Measurements from ENCODE around the gene EYA2. TPM values are rescaled to one million over a fixed set of nuclear protein-coding genes. Genes with fewer than 3 reads are reported as not detected.

The EYA2 gene
- total and polyA plus RNA-seq, 2 donors (not counting 3 experiments of a cell fraction or from before 2014, with no cell fraction given), result not detected

DNA sequence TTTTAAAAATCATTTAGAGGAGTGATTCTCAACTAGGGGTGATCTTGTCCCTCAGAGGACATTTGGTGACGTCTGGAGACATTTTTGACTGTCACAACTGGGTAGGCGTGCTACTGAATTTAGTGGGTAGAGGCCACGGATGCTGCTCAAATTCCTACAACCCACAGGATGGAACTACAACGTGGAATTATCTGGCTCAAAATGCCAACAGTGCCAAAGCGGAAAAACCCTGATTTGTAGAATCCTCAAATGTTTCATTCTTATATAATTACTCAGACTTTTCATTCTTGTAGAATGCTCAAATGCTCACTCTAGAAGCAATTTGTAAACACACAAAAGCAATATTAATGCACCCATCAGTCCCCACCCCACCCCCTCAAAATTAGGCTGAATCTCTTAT lies 232.1 kb downstream of the EYA2 start:
- H3K4me3 ChIP-seq (replicated peaks in 1 of 3; ENCODE audit: insufficient read depth in 1 of 3, low read depth in 1 of 3, low read length in 3 of 3), result no peak overlapping the region
- FAIRE-seq, result no peak
- TF ChIP-seq MYC (IDR thresholded peaks at IDR 0.05; ENCODE audit: low read depth, low read length) (no peak), EZH2 (IDR thresholded peaks at IDR 0.05; ENCODE audit: borderline replicate concordance, low read depth, low read length, severe bottlenecking) (no peak), FOS (IDR thresholded peaks at IDR 0.05; ENCODE audit: borderline replicate concordance, insufficient read depth, low read length) (no peak), POLR2A (IDR thresholded peaks at IDR 0.05; ENCODE audit: low read depth, low read length) (no peak), POLR2AphosphoS5 (IDR thresholded peaks at IDR 0.05; ENCODE audit: insufficient read depth, low read depth, low read length) (no peak), GATA2 (IDR thresholded peaks at IDR 0.05; ENCODE audit: insufficient read depth, insufficient read length, low read depth, low read length) (no peak)
- TF ChIP-seq, protein P1, sequence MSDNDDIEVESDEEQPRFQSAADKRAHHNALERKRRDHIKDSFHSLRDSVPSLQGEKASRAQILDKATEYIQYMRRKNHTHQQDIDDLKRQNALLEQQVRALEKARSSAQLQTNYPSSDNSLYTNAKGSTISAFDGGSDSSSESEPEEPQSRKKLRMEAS (IDR thresholded peaks at IDR 0.05; ENCODE audit: insufficient read depth, insufficient read length), result no peak
- TF ChIP-seq, protein P2, sequence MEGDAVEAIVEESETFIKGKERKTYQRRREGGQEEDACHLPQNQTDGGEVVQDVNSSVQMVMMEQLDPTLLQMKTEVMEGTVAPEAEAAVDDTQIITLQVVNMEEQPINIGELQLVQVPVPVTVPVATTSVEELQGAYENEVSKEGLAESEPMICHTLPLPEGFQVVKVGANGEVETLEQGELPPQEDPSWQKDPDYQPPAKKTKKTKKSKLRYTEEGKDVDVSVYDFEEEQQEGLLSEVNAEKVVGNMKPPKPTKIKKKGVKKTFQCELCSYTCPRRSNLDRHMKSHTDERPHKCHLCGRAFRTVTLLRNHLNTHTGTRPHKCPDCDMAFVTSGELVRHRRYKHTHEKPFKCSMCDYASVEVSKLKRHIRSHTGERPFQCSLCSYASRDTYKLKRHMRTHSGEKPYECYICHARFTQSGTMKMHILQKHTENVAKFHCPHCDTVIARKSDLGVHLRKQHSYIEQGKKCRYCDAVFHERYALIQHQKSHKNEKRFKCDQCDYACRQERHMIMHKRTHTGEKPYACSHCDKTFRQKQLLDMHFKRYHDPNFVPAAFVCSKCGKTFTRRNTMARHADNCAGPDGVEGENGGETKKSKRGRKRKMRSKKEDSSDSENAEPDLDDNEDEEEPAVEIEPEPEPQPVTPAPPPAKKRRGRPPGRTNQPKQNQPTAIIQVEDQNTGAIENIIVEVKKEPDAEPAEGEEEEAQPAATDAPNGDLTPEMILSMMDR (IDR thresholded peaks at IDR 0.05; ENCODE audit: extremely low read depth in 1 of 2, insufficient read depth in 1 of 2, low read depth in 1 of 2, low read length in 2 of 2), result no peak
- no peaks in the 10 kb centered on the region for H4K20me1 ChIP-seq (replicated peaks; ENCODE audit: control insufficient read depth, extremely low read depth, insufficient read depth, low read length)
- H3K4me1 ChIP-seq (ENCODE audit: control insufficient read depth, extremely low read depth, insufficient read depth, low read length), result no peaks in the 10 kb centered on the region
- H3K27me3 ChIP-seq (ENCODE audit: control insufficient read depth in 2 of 2, insufficient read depth in 2 of 2, low read length in 2 of 2), result no peaks in the 10 kb centered on the region
- POLR2A ChIA-PET, result no interaction called here
- no peak overlapping the region for H3K27ac ChIP-seq (ENCODE audit: insufficient read depth, low read depth, low read length)
- dilution Hi-C loops (cut with MboI; ENCODE audit: extremely low pct_ligation_motif_present, low sequenced_read_pairs) (no loop called here), intact Hi-C loops (cut with micrococcal nuclease) (no loop called here)
- H3K36me3 ChIP-seq (ENCODE audit: control insufficient read depth in 2 of 2, extremely low read depth in 1 of 2, insufficient read depth in 2 of 2, low read length in 2 of 2), result no peaks in the 10 kb centered on the region
- CTCF ChIA-PET, result no interaction called here
- H3K9me1 ChIP-seq (replicated peaks; ENCODE audit: control insufficient read depth, extremely low read depth, insufficient read depth, low read length), result no peaks in the 10 kb centered on the region
- no peaks in the 10 kb centered on the region for H3K9me3 ChIP-seq (replicated peaks; ENCODE audit: control insufficient read depth, insufficient read depth, low read length)
- no TSS peak for BruUV-seq (replicated peaks)
- no peaks in the 10 kb centered on the region for H3K79me2 ChIP-seq (ENCODE audit: control insufficient read depth, insufficient read depth, low read length)
- no peak overlapping the region for H2AFZ ChIP-seq (ENCODE audit: low read depth, low read length)
- no peak overlapping the region for H3K9ac ChIP-seq (replicated peaks; ENCODE audit: extremely low read depth, insufficient read depth, low read length)
- no peak overlapping the region for H3K4me2 ChIP-seq (ENCODE audit: insufficient read depth, low read length)
- no peak for DNase-seq (ENCODE audit: low read depth, low spot score)

All from endothelial cell of umbilical vein (primary cell).